Neural progenitor cell (in vitro differentiated cells): Measurements from ENCODE around the gene DDRGK1. TPM values are rescaled to one million over a fixed set of nuclear protein-coding genes. Genes with fewer than 3 reads are reported as not detected.

ENCODE experiments used
- DNase-seq: peaks from one replicate; pipeline ENCODE4 v3.0.0-alpha.2; 2016; ENCODE audit warnings: low spot score
- H2AFZ ChIP-seq: fragments of 200-600 bp; sonication (generic); replicated peaks from 2 replicates; pipeline ENCODE4 v1.6.1; 2016; ENCODE audit warnings: antibody characterized with exemption
- H3F3A ChIP-seq: fragments of 200-600 bp; sonication (generic); 2 replicates; pipeline ENCODE4 v1.6.1; 2016; ENCODE audit warnings: antibody characterized with exemption, low read depth
- H3K27ac ChIP-seq: fragments of 200-600 bp; sonication (generic); 2 replicates; pipeline ENCODE4 v1.5.1; 2016; ENCODE audit warnings: mild to moderate bottlenecking
- H3K27me3 ChIP-seq: fragments of 200-600 bp; sonication (generic); 2 replicates; pipeline ENCODE4 v1.6.1; 2016; ENCODE audit warnings: mild to moderate bottlenecking, moderate library complexity
- H3K36me3 ChIP-seq: fragments of 200-600 bp; sonication (generic); 2 replicates; pipeline ENCODE4 v1.5.1; 2016
- H3K4me1 ChIP-seq: fragments of 200-600 bp; sonication (generic); 2 replicates; pipeline ENCODE4 v1.6.1; 2016; ENCODE audit warnings: mixed run types
- H3K4me2 ChIP-seq: fragments of 200-600 bp; sonication (generic); 2 replicates; pipeline ENCODE4 v1.6.1; 2016
- H3K4me3 ChIP-seq: fragments of 200-600 bp; sonication (generic); 2 replicates; pipeline ENCODE4 v1.5.1; 2016
- H3K79me2 ChIP-seq: fragments of 200-600 bp; sonication (generic); 2 replicates; pipeline ENCODE4 v1.6.1; 2016; ENCODE audit warnings: low read depth
- H3K9ac ChIP-seq: fragments of 200-600 bp; sonication (generic); 2 replicates; pipeline ENCODE4 v1.6.1; 2016
- H3K9me3 ChIP-seq: fragments of 200-600 bp; sonication (generic); 2 replicates; pipeline ENCODE4 v1.5.1; 2016; ENCODE audit warnings: low read depth
- H4K20me1 ChIP-seq: fragments of 200-600 bp; sonication (generic); 2 replicates; pipeline ENCODE4 v1.6.1; 2016; ENCODE audit warnings: low read depth
- H3K27ac Mint-ChIP-seq: 3 replicates; pipeline ENCODE4 v1.8.0; 2021; ENCODE audit warnings: mixed read lengths
- H3K27me3 Mint-ChIP-seq: 2 replicates; pipeline ENCODE4 v1.8.0; 2022; ENCODE audit warnings: low read depth, mild to moderate bottlenecking, inconsistent platforms, moderate library complexity, mixed read lengths; ENCODE audit not compliant: insufficient read depth
- H3K36me3 Mint-ChIP-seq: 3 replicates; pipeline ENCODE4 v1.8.0; 2021; ENCODE audit warnings: mixed read lengths
- H3K4me1 Mint-ChIP-seq: 3 replicates; pipeline ENCODE4 v1.8.0; 2021; ENCODE audit warnings: mixed read lengths
- H3K4me3 Mint-ChIP-seq: 3 replicates; pipeline ENCODE4 v1.8.0; 2021; ENCODE audit warnings: mild to moderate bottlenecking, moderate library complexity, mixed read lengths
- H3K9me3 Mint-ChIP-seq: 3 replicates; pipeline ENCODE4 v1.8.0; 2020; ENCODE audit warnings: mixed read lengths
- CTCF ChIP-seq: fragments of 200-600 bp; sonication (generic); IDR thresholded peaks from 2 replicates; pipeline ENCODE4 v1.5.1; 2017; ENCODE audit warnings: antibody characterized with exemption, mild to moderate bottlenecking
- EZH2 ChIP-seq: fragments of 200-600 bp; sonication (generic); IDR thresholded peaks from 2 replicates; pipeline ENCODE4 v1.6.1; 2017; ENCODE audit warnings: antibody characterized with exemption, mild to moderate bottlenecking, moderate library complexity
- EZH2phosphoT487 ChIP-seq: fragments of 200-600 bp; sonication (generic); IDR thresholded peaks from 2 replicates; pipeline ENCODE4 v1.6.1; 2017; ENCODE audit warnings: antibody characterized with exemption
- total RNA-seq: library from RNA; depleted of rRNA; stranded (reverse); fragments of >200 nt; gene quantifications from 2 replicates; pipeline ENCODE4 v1.2.3, GENCODE V29; 2015; ENCODE audit warnings: low replicate concordance

Gene DDRGK1
- total RNA-seq, 1 donor from 2014 or later, result 27.9 TPM

DNA sequence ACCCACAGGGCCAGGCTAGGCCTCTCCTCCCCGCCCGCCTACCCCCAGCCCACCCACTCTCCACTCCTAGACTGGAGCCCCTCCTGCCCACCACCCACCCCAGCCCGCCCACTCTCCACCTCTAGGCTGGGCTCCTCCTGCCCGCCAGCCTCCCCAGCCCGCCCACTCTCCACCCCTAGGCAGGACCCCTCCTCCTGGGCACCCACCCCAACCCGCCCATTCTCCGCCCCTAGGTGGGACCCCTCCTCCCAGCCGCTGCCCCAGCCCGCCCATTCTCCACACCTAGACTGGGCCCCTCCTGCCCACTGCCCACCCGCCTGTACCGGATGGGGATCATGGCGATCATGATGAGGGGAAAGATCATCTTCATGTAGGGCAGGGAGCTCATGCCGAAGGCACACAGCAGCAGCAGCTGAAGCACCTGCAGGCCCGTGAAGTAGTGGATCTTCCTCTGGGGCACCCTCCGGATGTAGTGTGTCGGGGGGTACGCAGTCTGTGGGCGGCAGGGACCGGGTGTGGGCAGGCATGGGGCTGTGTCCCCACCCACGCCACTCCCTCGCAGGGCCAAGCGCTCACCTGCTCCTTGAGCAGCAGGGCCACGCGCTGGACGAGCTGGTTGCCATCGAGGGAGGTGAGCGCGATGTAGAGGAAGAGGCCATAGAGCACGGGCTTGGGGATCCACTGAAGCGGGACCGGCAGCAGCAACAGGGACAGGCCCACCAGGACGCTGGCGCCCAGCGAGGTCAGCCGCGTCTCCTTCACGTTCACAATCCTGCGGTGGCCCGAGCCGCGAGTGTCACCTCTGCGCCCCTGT, 23.7 kb upstream of the DDRGK1 start:
- peaks cover 2% of the 10 kb centered on the region for H3K27me3 Mint-ChIP-seq
- no peaks in the 10 kb centered on the region for H3K9me3 Mint-ChIP-seq
- no peak overlapping the region for H3K4me3 Mint-ChIP-seq
- Histone ChIP-seq H3K27ac (no peak overlapping the region), H3K36me3 (no peaks in the 10 kb centered on the region), H3K27me3 (no peaks in the 10 kb centered on the region), H3K4me3 (no peak overlapping the region), H3K9ac (no peak overlapping the region), H3K4me2 (no peak overlapping the region), H3K4me1 (no peaks in the 10 kb centered on the region), H3K79me2 (no peaks in the 10 kb centered on the region), H4K20me1 (no peaks in the 10 kb centered on the region), H3F3A (no peaks in the 10 kb centered on the region), H2AFZ (no peak overlapping the region), H3K9me3 (no peaks in the 10 kb centered on the region)
- H3K36me3 Mint-ChIP-seq, result no peaks in the 10 kb centered on the region
- no peak for DNase-seq
- no peaks in the 10 kb centered on the region for H3K4me1 Mint-ChIP-seq
- no peak overlapping the region for H3K27ac Mint-ChIP-seq
- no peak for TF ChIP-seq EZH2

- H3K4me1 Mint-ChIP-seq, result no peaks in the 10 kb centered on the region
- no peak overlapping the region for H3K4me3 ChIP-seq
- no peak for DNase-seq
Observed at GRCh38 chr20:3227506-3227905, 23.0 kb upstream of the DDRGK1 start.

GRCh38 chr20:3226864-3227263, 22.4 kb upstream of the DDRGK1 start:
- TF ChIP-seq CTCF (no peak), EZH2phosphoT487 (no peak), EZH2 (no peak)
- no peaks in the 10 kb centered on the region for H3F3A ChIP-seq
- H3K27me3 ChIP-seq, result no peaks in the 10 kb centered on the region
- no peaks in the 10 kb centered on the region for H3K9me3 ChIP-seq
- H3K36me3 Mint-ChIP-seq, result no peaks in the 10 kb centered on the region
- H3K4me1 Mint-ChIP-seq, result no peaks in the 10 kb centered on the region
- peaks cover 2% of the 10 kb centered on the region for H3K27me3 Mint-ChIP-seq
- no peak overlapping the region for H3K27ac ChIP-seq
- H3K4me3 Mint-ChIP-seq, result no peak overlapping the region
- H4K20me1 ChIP-seq, result no peaks in the 10 kb centered on the region
- DNase-seq, result no peak
- no peak overlapping the region for H2AFZ ChIP-seq
- H3K79me2 ChIP-seq, result no peaks in the 10 kb centered on the region
- H3K9me3 Mint-ChIP-seq, result no peaks in the 10 kb centered on the region
- H3K36me3 ChIP-seq, result no peaks in the 10 kb centered on the region
- no peaks in the 10 kb centered on the region for H3K4me1 ChIP-seq
- no peak overlapping the region for H3K27ac Mint-ChIP-seq
- no peak overlapping the region for H3K4me3 ChIP-seq
- H3K9ac ChIP-seq, result no peak overlapping the region
- no peak overlapping the region for H3K4me2 ChIP-seq

More at GRCh38 chr20:3227506-3227905, 23.0 kb upstream of the DDRGK1 start:
- TF ChIP-seq CTCF, result no peak
- TF ChIP-seq EZH2phosphoT487, result no peak
- no peak for TF ChIP-seq EZH2
- Histone ChIP-seq H3K27me3 (no peaks in the 10 kb centered on the region), H3K9ac (no peak overlapping the region), H3K27ac (no peak overlapping the region), H4K20me1 (no peaks in the 10 kb centered on the region), H3K4me1 (no peaks in the 10 kb centered on the region), H2AFZ (no peak overlapping the region), H3F3A (no peaks in the 10 kb centered on the region), H3K4me2 (no peak overlapping the region), H3K79me2 (no peaks in the 10 kb centered on the region), H3K36me3 (no peaks in the 10 kb centered on the region), H3K9me3 (no peaks in the 10 kb centered on the region)
- Mint-ChIP-seq H3K4me3 (no peak overlapping the region), H3K36me3 (no peaks in the 10 kb centered on the region), H3K9me3 (no peaks in the 10 kb centered on the region), H3K27ac (no peak overlapping the region), H3K27me3 (peaks cover 2% of the 10 kb centered on the region)

- Mint-ChIP-seq H3K36me3 (peaks cover 4% of the 10 kb centered on the region), H3K4me3 (no peak overlapping the region), H3K4me1 (no peaks in the 10 kb centered on the region), H3K27ac (no peak overlapping the region), H3K27me3 (peaks cover 2% of the 10 kb centered on the region), H3K9me3 (no peaks in the 10 kb centered on the region)
- no peak overlapping the region for H3K9ac ChIP-seq
- H3K4me2 ChIP-seq, result no peak overlapping the region
- H3K36me3 ChIP-seq, result no peaks in the 10 kb centered on the region
- DNase-seq, result no peak
- H4K20me1 ChIP-seq, result no peaks in the 10 kb centered on the region
- H3K9me3 ChIP-seq, result no peaks in the 10 kb centered on the region
- no peak for TF ChIP-seq CTCF
- TF ChIP-seq EZH2phosphoT487, result no peak
- TF ChIP-seq EZH2, result no peak
- H3K27me3 ChIP-seq, result no peaks in the 10 kb centered on the region
- no peak overlapping the region for H3K27ac ChIP-seq
- H3K79me2 ChIP-seq, result no peaks in the 10 kb centered on the region
- H2AFZ ChIP-seq, result no peak overlapping the region
- no peak overlapping the region for H3K4me3 ChIP-seq
- no peaks in the 10 kb centered on the region for H3K4me1 ChIP-seq
- H3F3A ChIP-seq, result no peaks in the 10 kb centered on the region
Observed at GRCh38 chr20:3226093-3226492, 21.6 kb upstream of the DDRGK1 start.
